Transverse colon (tissue), 4 donors: ENCODE measurements around the gene SLC2A13. TPM values are rescaled to one million over a fixed set of nuclear protein-coding genes. Genes with fewer than 3 reads are reported as not detected.

Source experiments
- DNase-seq: peaks from one replicate; pipeline ENCODE4 v3.0.0-alpha.2; 2019
- H3K27ac ChIP-seq, 4 donors: fragments of 200-600 bp; sonication (generic); 2 replicates each; pipeline ENCODE4 v1.5.1; 2016 to 2018; ENCODE audit warnings: inconsistent platforms in 4 of 4
- H3K27me3 ChIP-seq: fragments of 200-600 bp; sonication (generic); 2 replicates; pipeline ENCODE4 v1.5.1; 2017; ENCODE audit warnings: inconsistent platforms
- H3K36me3 ChIP-seq, 4 donors: fragments of 200-600 bp; sonication (generic); 2 replicates each; pipeline ENCODE4 v1.5.1; 2017 to 2019; ENCODE audit warnings: inconsistent platforms in 4 of 4
- H3K4me1 ChIP-seq, 4 donors: fragments of 200-600 bp; sonication (generic); 2 replicates each; pipeline ENCODE4 v1.5.1; 2017 to 2020; ENCODE audit warnings: inconsistent platforms in 4 of 4
- H3K4me3 ChIP-seq, 4 donors: fragments of 200-600 bp; sonication (generic); 1 replicate in 1 of 4; 2 replicates in 3 of 4; pipeline versions ENCODE4 v1.5.1 to v1.6.1; 2017 to 2019; ENCODE audit warnings: inconsistent platforms in 4 of 4
- H3K9me3 ChIP-seq, 2 donors: fragments of 200-600 bp; sonication (generic); 2 replicates each; pipeline ENCODE4 v1.5.1; 2017 to 2019; ENCODE audit warnings: inconsistent platforms in 2 of 2
- EP300 ChIP-seq: sonication (generic); formaldehyde crosslinking; IDR thresholded peaks from one replicate; pipeline ENCODE4 v1.6.1; 2017; ENCODE audit warnings: antibody characterized with exemption, low read depth
- POLR2A ChIP-seq: fragments of 450-650 bp; IDR thresholded peaks from one replicate; pipeline ENCODE4 v1.6.1; 2016; ENCODE audit warnings: antibody characterized with exemption, mild to moderate bottlenecking, moderate library complexity
- POLR2AphosphoS5 ChIP-seq, 3 donors: sonication (generic); formaldehyde crosslinking; IDR thresholded peaks; one replicate each; pipeline ENCODE4 v1.6.1; 2016; ENCODE audit warnings: antibody characterized with exemption in 3 of 3
- WGBS, 2 donors: methylation state at CpG; one replicate each; pipeline ENCODE4 v1.1.5; 2018; ENCODE audit warnings: low coverage in 1 of 2; 5-methylcytosine and 5-hydroxymethylcytosine counted together
- in situ Hi-C, 4 donors: fragments of 200-750 bp; cut with MboI; loops; one replicate each; pipeline versions ENCODE4 v1.15.0 to v1.15.1; 2017; ENCODE audit warnings: low sequenced_read_pairs in 3 of 4, low pct_ligation_motif_present in 1 of 4, low pct_unique_long_range_greater_than_20kb in 1 of 4
- intact Hi-C: fragments of 100-400 bp; cut with DNase I; formaldehyde crosslinking; loops from one replicate; pipeline ENCODE4 v1.15.1; 2023; ENCODE audit warnings: low total_unique reads
- total RNA-seq, 4 donors: library from RNA; depleted of rRNA; stranded (reverse); fragments of >200 nt; gene quantifications; one replicate each; pipeline ENCODE4 v1.1.0, GENCODE V29; 2016
- TF ChIP-seq, protein P1 (sequence below), 5 experiments: fragments of 200-600 bp in 3 of 5; fragments of 450-650 bp in 2 of 5; sonication (generic) in 3 of 5; IDR thresholded peaks; 1 replicate in 2 of 5; 2 replicates in 3 of 5; pipeline ENCODE4 v1.5.1; 2016 to 2017; ENCODE audit warnings: antibody characterized with exemption in 5 of 5, inconsistent platforms in 3 of 5, mild to moderate bottlenecking in 2 of 5, moderate library complexity in 1 of 5

SLC2A13 gene
- total RNA-seq, 4 donors from 2014 or later, result 31.8 to 70.7 (median 46.8) TPM

DNA sequence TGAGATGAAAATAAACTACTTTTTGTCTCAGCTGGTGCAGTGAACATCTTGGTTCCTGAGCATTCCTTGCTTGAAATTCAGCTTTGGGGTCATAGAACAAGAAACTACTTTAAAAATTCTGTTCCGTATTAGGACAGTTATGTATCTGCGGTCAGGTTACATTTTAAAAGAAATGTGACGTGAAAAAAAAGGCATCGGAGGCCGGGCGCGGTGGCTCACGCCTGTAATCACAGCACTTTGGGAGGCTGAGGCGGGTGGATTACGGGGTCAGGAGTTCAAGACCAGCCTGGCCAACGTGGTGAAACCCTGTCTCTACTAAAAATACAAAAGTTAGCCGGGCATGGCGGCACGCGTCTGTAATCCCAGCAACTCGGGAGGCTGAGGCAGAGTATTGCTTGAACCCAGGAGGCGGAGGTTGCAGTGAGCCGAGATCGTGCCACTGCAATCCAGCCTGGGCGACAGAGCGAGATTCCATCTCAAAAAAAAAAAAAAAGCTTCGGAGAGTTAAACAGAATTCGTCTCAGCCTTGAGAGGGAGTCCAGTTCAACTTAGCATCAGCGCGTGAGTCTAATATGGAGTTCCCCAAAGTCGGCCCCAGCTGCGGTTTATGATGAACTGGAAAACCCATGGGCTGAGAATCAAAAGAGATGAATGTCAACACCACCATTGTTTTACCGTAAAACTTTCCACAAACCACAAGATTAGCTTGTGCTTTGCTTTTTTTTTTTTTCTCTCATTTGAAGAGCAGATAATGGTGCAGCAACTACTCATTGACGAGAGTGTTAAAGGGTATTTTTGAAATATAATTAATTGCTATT lies 2.1 kb upstream of the SLC2A13 start:
- TF ChIP-seq, protein P1, sequence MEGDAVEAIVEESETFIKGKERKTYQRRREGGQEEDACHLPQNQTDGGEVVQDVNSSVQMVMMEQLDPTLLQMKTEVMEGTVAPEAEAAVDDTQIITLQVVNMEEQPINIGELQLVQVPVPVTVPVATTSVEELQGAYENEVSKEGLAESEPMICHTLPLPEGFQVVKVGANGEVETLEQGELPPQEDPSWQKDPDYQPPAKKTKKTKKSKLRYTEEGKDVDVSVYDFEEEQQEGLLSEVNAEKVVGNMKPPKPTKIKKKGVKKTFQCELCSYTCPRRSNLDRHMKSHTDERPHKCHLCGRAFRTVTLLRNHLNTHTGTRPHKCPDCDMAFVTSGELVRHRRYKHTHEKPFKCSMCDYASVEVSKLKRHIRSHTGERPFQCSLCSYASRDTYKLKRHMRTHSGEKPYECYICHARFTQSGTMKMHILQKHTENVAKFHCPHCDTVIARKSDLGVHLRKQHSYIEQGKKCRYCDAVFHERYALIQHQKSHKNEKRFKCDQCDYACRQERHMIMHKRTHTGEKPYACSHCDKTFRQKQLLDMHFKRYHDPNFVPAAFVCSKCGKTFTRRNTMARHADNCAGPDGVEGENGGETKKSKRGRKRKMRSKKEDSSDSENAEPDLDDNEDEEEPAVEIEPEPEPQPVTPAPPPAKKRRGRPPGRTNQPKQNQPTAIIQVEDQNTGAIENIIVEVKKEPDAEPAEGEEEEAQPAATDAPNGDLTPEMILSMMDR (IDR thresholded peaks at IDR 0.05), result peak in 1 of 5 experiments; percentile 8
- no peak for TF ChIP-seq POLR2AphosphoS5 (IDR thresholded peaks at IDR 0.05)
- TF ChIP-seq POLR2A, result no peak
- TF ChIP-seq EP300, result no peak
- H3K27ac ChIP-seq, result no peak overlapping the region
- WGBS, 2 donors, result 73 to 77% methylated on average over 25 to 29 of the region's 29 CpGs
- H3K9me3 ChIP-seq, result no peaks in the 10 kb centered on the region
- no peaks in the 10 kb centered on the region for H3K27me3 ChIP-seq
- H3K36me3 ChIP-seq, result no peaks in the 10 kb centered on the region
- H3K4me1 ChIP-seq, result peaks cover 0 to 35% (median 26%) of the 10 kb centered on the region in 4 donors
- in situ Hi-C loops, result loop anchor here in 2 of 4 donors (10.0 to 25.0 kb wide), 2 partner anchors 93 to 346 kb away; no protein-coding TSS in a partner anchor
- intact Hi-C loops, result loop anchor here (1.0 to 10.0 kb wide), 3 partner anchors 29 to 343 kb away; no protein-coding TSS in a partner anchor
- no peak overlapping the region for H3K4me3 ChIP-seq
- no peak for DNase-seq

DNA sequence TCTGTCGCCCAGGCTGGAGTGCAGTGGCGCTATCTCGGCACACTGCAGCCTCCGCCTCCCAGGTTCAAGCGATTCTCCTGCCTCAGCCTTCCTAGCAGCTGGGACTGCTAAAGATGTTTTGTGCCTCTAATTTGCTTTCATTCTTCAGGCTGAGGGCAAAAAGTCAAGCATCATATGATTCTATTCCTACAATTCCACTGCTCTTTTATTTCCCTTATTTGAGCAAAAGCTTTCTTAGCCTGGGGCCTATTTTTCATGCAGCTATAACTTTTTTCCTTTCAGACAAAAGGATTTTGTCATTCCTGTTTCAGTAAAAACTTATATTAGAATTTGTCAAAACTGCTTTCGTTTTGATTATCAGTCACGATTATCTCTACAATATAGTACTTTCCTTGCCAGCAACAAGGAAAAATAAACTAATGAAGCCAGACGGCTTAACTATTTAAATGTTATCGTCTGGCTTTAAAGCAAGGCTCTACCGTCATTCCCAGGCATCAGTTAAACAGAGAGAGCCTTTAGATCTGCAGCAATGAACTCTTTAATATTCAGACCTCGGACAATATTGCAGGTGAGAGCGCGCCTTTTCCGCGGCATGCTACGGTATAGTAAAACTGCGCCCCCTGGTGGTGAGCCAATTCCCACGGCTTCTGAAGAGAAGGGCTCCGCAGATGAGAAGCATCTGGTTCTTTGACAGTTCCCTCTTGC lies 1.4 kb upstream of the SLC2A13 start:
- peak; percentile 93 for DNase-seq
- H3K4me1 ChIP-seq, result peaks cover 0 to 41% (median 28%) of the 10 kb centered on the region in 4 donors
- H3K36me3 ChIP-seq, result no peaks in the 10 kb centered on the region
- no peaks in the 10 kb centered on the region for H3K27me3 ChIP-seq
- intact Hi-C loops, result loop anchor here (2.0 to 10.0 kb wide), 2 partner anchors 96 to 342 kb away; no protein-coding TSS in a partner anchor
- H3K4me3 ChIP-seq, result peak overlapping the region in 3 of 4 donors; percentile 26 to 52 (median 31)
- peak overlapping the region; percentile 91 to 97 (median 94) for H3K27ac ChIP-seq
- in situ Hi-C loops, result loop anchor here in 2 of 4 donors (10.0 to 25.0 kb wide), 2 partner anchors 92 to 345 kb away; no protein-coding TSS in a partner anchor
- WGBS, 2 donors, result 16 to 20% methylated on average over 9 to 19 of the region's 19 CpGs
- H3K9me3 ChIP-seq, result no peaks in the 10 kb centered on the region
- TF ChIP-seq, protein P1 (IDR thresholded peaks at IDR 0.05), result peak; percentile 89 to 95 (median 93)
- TF ChIP-seq EP300 (no peak), POLR2AphosphoS5 (IDR thresholded peaks at IDR 0.05) (peak in 2 of 3 donors; percentile 46 to 60)

DNA sequence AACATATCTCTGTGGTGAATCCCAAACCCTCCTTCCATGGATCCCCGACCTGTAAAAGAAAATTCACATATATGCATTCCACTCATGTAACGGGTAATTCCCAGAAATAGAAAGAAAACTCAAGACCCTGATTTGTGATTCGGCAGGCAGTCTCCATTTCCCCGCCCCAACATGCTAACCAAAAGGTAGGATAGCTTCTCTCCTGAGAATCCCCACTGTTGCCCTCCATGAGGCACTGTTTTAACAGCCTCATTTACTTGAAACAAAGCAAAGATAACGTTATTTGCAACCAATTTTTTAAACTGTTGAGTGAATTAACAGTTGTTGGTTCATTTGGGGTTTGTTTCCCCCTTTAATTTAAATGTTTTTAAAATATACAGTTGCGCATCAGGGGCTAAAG lies 774 bp upstream of the SLC2A13 start:
- intact Hi-C loops, result loop anchor here (2.0 to 10.0 kb wide), 2 partner anchors 96 to 342 kb away; no protein-coding TSS in a partner anchor
- Histone ChIP-seq H3K9me3 (no peaks in the 10 kb centered on the region), H3K27ac (peak overlapping the region; percentile 91 to 97 (median 94)), H3K4me3 (peak overlapping the region in 3 of 4 donors; percentile 52 to 99 (median 93)), H3K27me3 (no peaks in the 10 kb centered on the region), H3K36me3 (no peaks in the 10 kb centered on the region), H3K4me1 (peaks cover 0 to 43% (median 28%) of the 10 kb centered on the region in 4 donors)
- in situ Hi-C loops, result loop anchor here in 2 of 4 donors (10.0 to 25.0 kb wide), 2 partner anchors 92 to 344 kb away; no protein-coding TSS in a partner anchor
- WGBS, 2 donors, result 77 to 79% methylated on average over 5 to 6 of the region's 6 CpGs
- TF ChIP-seq POLR2AphosphoS5 (IDR thresholded peaks at IDR 0.05), result no peak
- TF ChIP-seq EP300, result no peak
- TF ChIP-seq POLR2A, result no peak
- TF ChIP-seq, protein P1 (IDR thresholded peaks at IDR 0.05), result no peak
- DNase-seq, result no peak
